ENCODE data around the gene ZACN.
"Not testable (repeated sequence)": the region's sequence is repeated elsewhere in the genome, so short reads cannot be mapped to it uniquely, and the experiment has no call there.

ZACN gene

GRCh38 chr17:76053246-76054111 lies 25.5 kb upstream of the ZACN start:
- DNase-seq (ENCODE audit: extremely low read depth in 1 of 2, low read depth in 1 of 2), result no peak

GRCh38 chr17:76054112-76054476 lies 24.9 kb upstream of the ZACN start:
- no peak for DNase-seq (ENCODE audit: extremely low read depth in 1 of 2, low read depth in 1 of 2)

- no peak for DNase-seq (ENCODE audit: extremely low read depth in 1 of 2, low read depth in 1 of 2)
These were observed 22.1 kb upstream of the ZACN start for GRCh38 chr17:76056882-76057281.

GRCh38 chr17:76058264-76058663 lies 20.7 kb upstream of the ZACN start:
- DNase-seq (ENCODE audit: extremely low read depth in 1 of 2, low read depth in 1 of 2), result not testable (repeated sequence)

GRCh38 chr17:76063875-76064546 lies 15.0 kb upstream of the ZACN start:
- DNase-seq (ENCODE audit: extremely low read depth in 1 of 2, low read depth in 1 of 2), result no peak

- no peak for DNase-seq (ENCODE audit: extremely low read depth in 1 of 2, low read depth in 1 of 2)
These were observed 13.2 kb upstream of the ZACN start for GRCh38 chr17:76065775-76066174.

GRCh38 chr17:76071531-76072147 lies 7.3 kb upstream of the ZACN start:
- no peak for DNase-seq (ENCODE audit: extremely low read depth in 1 of 2, low read depth in 1 of 2)

GRCh38 chr17:76072148-76072858 lies 6.7 kb upstream of the ZACN start, which contains the start of gene SRP68:
Gene SRP68, minus strand, starts transcription at chr17:76072517. Its CDS starts 26 bp downstream, at chr17:76072491.
- peak; percentile 53 to 78 for DNase-seq (ENCODE audit: extremely low read depth in 1 of 2, low read depth in 1 of 2)

GRCh38 chr17:76074390-76075363 lies 4.3 kb upstream of the ZACN start, which contains the start of gene GALR2:
Gene GALR2, plus strand, starts transcription at chr17:76074781. Its CDS starts 103 bp downstream, at chr17:76074884.
- no peak for DNase-seq (ENCODE audit: extremely low read depth in 1 of 2, low read depth in 1 of 2)

- DNase-seq (ENCODE audit: extremely low read depth in 1 of 2, low read depth in 1 of 2), result no peak
These were observed 3.4 kb upstream of the ZACN start for GRCh38 chr17:76075364-76076145.

- no peak for DNase-seq (ENCODE audit: extremely low read depth in 1 of 2, low read depth in 1 of 2)
These were observed 2.7 kb upstream of the ZACN start for GRCh38 chr17:76076146-76076764.

GRCh38 chr17:76076765-76077583 lies 2.0 kb upstream of the ZACN start:
- DNase-seq (ENCODE audit: extremely low read depth in 1 of 2, low read depth in 1 of 2), result no peak

GRCh38 chr17:76077584-76078110 lies 1.3 kb upstream of the ZACN start:
- DNase-seq (ENCODE audit: extremely low read depth in 1 of 2, low read depth in 1 of 2), result no peak

- not testable (repeated sequence) for DNase-seq (ENCODE audit: extremely low read depth in 1 of 2, low read depth in 1 of 2)
These were observed 612 bp upstream of the ZACN start for GRCh38 chr17:76078370-76078769.

GRCh38 chr17:76079535-76079955 lies 563 bp downstream of the ZACN start:
- DNase-seq (ENCODE audit: extremely low read depth in 1 of 2, low read depth in 1 of 2), result no peak

- DNase-seq (ENCODE audit: extremely low read depth in 1 of 2, low read depth in 1 of 2), result no peak
These were observed 1.2 kb downstream of the ZACN start for GRCh38 chr17:76079956-76080767.
